ENCODE measurements around the gene FAM180B.
"Not testable (repeated sequence)": the region's sequence is repeated elsewhere in the genome, so short reads cannot be mapped to it uniquely, and the experiment has no call there.

GRCh38 chr11:47562393-47562792 is 24.1 kb upstream of the FAM180B start:
- TF ChIP-seq ELF4 (CRISPR knock-in tag; IDR thresholded peaks at IDR 0.05; ENCODE audit: borderline replicate concordance); POLR2A (IDR thresholded peaks at IDR 0.05; ENCODE audit: insufficient read depth in 1 of 2, low read depth in 2 of 2, low read length in 2 of 2); DBP (CRISPR knock-in tag; IDR thresholded peaks at IDR 0.05; ENCODE audit: not compliant biosample characterization); YY1 (IDR thresholded peaks at IDR 0.05; ENCODE audit: insufficient read depth, insufficient replicate concordance, low read depth, low read length); RAD21 (CRISPR knock-in tag; IDR thresholded peaks at IDR 0.05); NPAS2 (CRISPR knock-in tag; IDR thresholded peaks at IDR 0.05; ENCODE audit: borderline replicate concordance); CTCF (CRISPR knock-in tag; IDR thresholded peaks at IDR 0.05): not testable (repeated sequence)
